Transverse colon (tissue), 4 donors: ENCODE results near the gene RNF114. TPM values are rescaled to one million over a fixed set of nuclear protein-coding genes. Genes with fewer than 3 reads are reported as not detected.
A peak's percentile ranks its signal among the peaks of the same experiment; 100 is the strongest.

Experiments
- DNase-seq: peaks from one replicate; pipeline ENCODE4 v3.0.0-alpha.2; 2019
- H3K27ac ChIP-seq, 4 donors: fragments of 200-600 bp; sonication (generic); 2 replicates each; pipeline ENCODE4 v1.5.1; 2016 to 2018; ENCODE audit warnings: inconsistent platforms in 4 of 4
- H3K27me3 ChIP-seq: fragments of 200-600 bp; sonication (generic); 2 replicates; pipeline ENCODE4 v1.5.1; 2017; ENCODE audit warnings: inconsistent platforms
- H3K36me3 ChIP-seq, 4 donors: fragments of 200-600 bp; sonication (generic); 2 replicates each; pipeline ENCODE4 v1.5.1; 2017 to 2019; ENCODE audit warnings: inconsistent platforms in 4 of 4
- H3K4me1 ChIP-seq, 4 donors: fragments of 200-600 bp; sonication (generic); 2 replicates each; pipeline ENCODE4 v1.5.1; 2017 to 2020; ENCODE audit warnings: inconsistent platforms in 4 of 4
- H3K4me3 ChIP-seq, 4 donors: fragments of 200-600 bp; sonication (generic); 1 replicate in 1 of 4; 2 replicates in 3 of 4; pipeline versions ENCODE4 v1.5.1 to v1.6.1; 2017 to 2019; ENCODE audit warnings: inconsistent platforms in 4 of 4
- H3K9me3 ChIP-seq, 2 donors: fragments of 200-600 bp; sonication (generic); 2 replicates each; pipeline ENCODE4 v1.5.1; 2017 to 2019; ENCODE audit warnings: inconsistent platforms in 2 of 2
- CTCF ChIP-seq, 5 experiments: fragments of 200-600 bp in 3 of 5; fragments of 450-650 bp in 2 of 5; sonication (generic) in 3 of 5; IDR thresholded peaks; 1 replicate in 2 of 5; 2 replicates in 3 of 5; pipeline ENCODE4 v1.5.1; 2016 to 2017; ENCODE audit warnings: antibody characterized with exemption in 5 of 5, inconsistent platforms in 3 of 5, mild to moderate bottlenecking in 2 of 5, moderate library complexity in 1 of 5
- EP300 ChIP-seq: sonication (generic); formaldehyde crosslinking; IDR thresholded peaks from one replicate; pipeline ENCODE4 v1.6.1; 2017; ENCODE audit warnings: antibody characterized with exemption, low read depth
- POLR2A ChIP-seq: fragments of 450-650 bp; IDR thresholded peaks from one replicate; pipeline ENCODE4 v1.6.1; 2016; ENCODE audit warnings: antibody characterized with exemption, mild to moderate bottlenecking, moderate library complexity
- POLR2AphosphoS5 ChIP-seq, 3 donors: sonication (generic); formaldehyde crosslinking; IDR thresholded peaks; one replicate each; pipeline ENCODE4 v1.6.1; 2016; ENCODE audit warnings: antibody characterized with exemption in 3 of 3
- WGBS, 2 donors: methylation state at CpG; one replicate each; pipeline ENCODE4 v1.1.5; 2018; ENCODE audit warnings: low coverage in 1 of 2; 5-methylcytosine and 5-hydroxymethylcytosine counted together
- in situ Hi-C, 4 donors: fragments of 200-750 bp; cut with MboI; loops; one replicate each; pipeline versions ENCODE4 v1.15.0 to v1.15.1; 2017; ENCODE audit warnings: low sequenced_read_pairs in 3 of 4, low pct_ligation_motif_present in 1 of 4, low pct_unique_long_range_greater_than_20kb in 1 of 4
- intact Hi-C: fragments of 100-400 bp; cut with DNase I; formaldehyde crosslinking; loops from one replicate; pipeline ENCODE4 v1.15.1; 2023; ENCODE audit warnings: low total_unique reads
- total RNA-seq, 4 donors: library from RNA; depleted of rRNA; stranded (reverse); fragments of >200 nt; gene quantifications; one replicate each; pipeline ENCODE4 v1.1.0, GENCODE V29; 2016

RNF114 gene
- 100 to 1,000 TPM; 108 to 271 (median 217) TPM for total RNA-seq

GRCh38 chr20:49936153-49937026, at the start of gene RNF114:
RNF114 (plus strand) TSS chr20:49936397; CDS start chr20:49936413, 16 bp downstream.
- DNase-seq = peak; percentile 95
- H3K4me3 ChIP-seq = peak within 1 kb of the TSS; percentile 75 to 99 (median 87)
- peak; percentile 97 for TF ChIP-seq POLR2A
- no peak for TF ChIP-seq EP300
- peak; percentile 98 to 99 (median 99) for TF ChIP-seq POLR2AphosphoS5 (IDR thresholded peaks at IDR 0.05)
- in situ Hi-C loops = no loop called here
- peaks cover 0 to 6% (median 2%) of the 10 kb centered on the region in 4 donors for H3K36me3 ChIP-seq
- intact Hi-C loops = no loop called here
- peak within 1 kb of the TSS; percentile 92 to 97 (median 96) for H3K27ac ChIP-seq
- H3K9me3 ChIP-seq = no peaks in the 10 kb centered on the region
- H3K27me3 ChIP-seq = no peaks in the 10 kb centered on the region
- WGBS, 2 donors = 0 to 2% methylated on average over 6 to 70 of the region's 79 CpGs
- peaks cover 20 to 38% (median 28%) of the 10 kb centered on the region in 4 donors for H3K4me1 ChIP-seq

GRCh38 chr20:49886571-49887213, 49.5 kb upstream of the RNF114 start:
- Histone ChIP-seq H3K9me3 (no peaks in the 10 kb centered on the region), H3K36me3 (peaks cover 0 to 11% (median 1%) of the 10 kb centered on the region in 4 donors), H3K27me3 (no peaks in the 10 kb centered on the region), H3K4me3 (no peak overlapping the region), H3K4me1 (peaks cover 0 to 32% (median 11%) of the 10 kb centered on the region in 4 donors), H3K27ac (peak overlapping the region in 3 of 4 donors; percentile 10 to 33 (median 17))
- intact Hi-C loops (no loop called here), in situ Hi-C loops (no loop called here)
- 84% methylated on average over 30 of the region's 30 CpGs; no CpG with 5 or more reads in 1 of the 2 donors for WGBS, 2 donors
- DNase-seq = no peak
- TF ChIP-seq POLR2AphosphoS5 (IDR thresholded peaks at IDR 0.05) = no peak
- TF ChIP-seq EP300 = no peak
- TF ChIP-seq POLR2A = no peak
- no peak for TF ChIP-seq CTCF (IDR thresholded peaks at IDR 0.05)

GRCh38 chr20:49887251-49888211, 48.7 kb upstream of the RNF114 start:
- H3K4me1 ChIP-seq = peaks cover 0 to 32% (median 11%) of the 10 kb centered on the region in 4 donors
- TF ChIP-seq POLR2AphosphoS5 (IDR thresholded peaks at IDR 0.05) = no peak
- no peak for TF ChIP-seq CTCF (IDR thresholded peaks at IDR 0.05)
- TF ChIP-seq POLR2A = no peak
- TF ChIP-seq EP300 = no peak
- peak overlapping the region; percentile 10 to 33 (median 18) for H3K27ac ChIP-seq
- H3K27me3 ChIP-seq = no peaks in the 10 kb centered on the region
- no peaks in the 10 kb centered on the region for H3K9me3 ChIP-seq
- WGBS, 2 donors = 84% methylated on average over 32 of the region's 32 CpGs; no CpG with 5 or more reads in 1 of the 2 donors
- H3K36me3 ChIP-seq = peaks cover 0 to 11% (median 1%) of the 10 kb centered on the region in 4 donors
- in situ Hi-C loops = no loop called here
- intact Hi-C loops = no loop called here
- H3K4me3 ChIP-seq = no peak overlapping the region
- no peak for DNase-seq

- Histone ChIP-seq H3K36me3 (peaks cover 0 to 11% (median 1%) of the 10 kb centered on the region in 4 donors), H3K9me3 (no peaks in the 10 kb centered on the region), H3K4me1 (peaks cover 0 to 37% (median 13%) of the 10 kb centered on the region in 4 donors), H3K4me3 (no peak overlapping the region), H3K27ac (peak overlapping the region in 3 of 4 donors; percentile 8 to 33 (median 17)), H3K27me3 (no peaks in the 10 kb centered on the region)
- TF ChIP-seq POLR2A (no peak), CTCF (IDR thresholded peaks at IDR 0.05) (peak; percentile 71 to 79 (median 73))
- in situ Hi-C loops (no loop called here), intact Hi-C loops (no loop called here)
- WGBS, 2 donors = 28 to 53% methylated on average over 3 to 16 of the region's 18 CpGs
- peak; percentile 60 for DNase-seq
Observed at GRCh38 chr20:49888212-49889000, 47.8 kb upstream of the RNF114 start.
